NCI-H526 (cell line): ENCODE results near the gene SLC3A2.
A peak's percentile ranks its signal among the peaks of the same experiment; 100 is the strongest.
"Not testable (repeated sequence)": the region's sequence is repeated elsewhere in the genome, so short reads cannot be mapped to it uniquely, and the experiment has no call there.

Experiments
- DNase-seq, 2 experiments: peaks; one replicate each; lab custom pipeline; 2025; lab: John Stamatoyannopoulos, UW

SLC3A2 gene

GRCh38 chr11:62852523-62853188 is 28.0 kb upstream of the SLC3A2 start:
- no peak for DNase-seq

GRCh38 chr11:62853279-62853965 is 27.3 kb upstream of the SLC3A2 start:
- DNase-seq, result no peak

GRCh38 chr11:62854013-62854824 is 26.5 kb upstream of the SLC3A2 start:
- DNase-seq, result no peak

- DNase-seq, result no peak
These were observed 25.7 kb upstream of the SLC3A2 start for GRCh38 chr11:62854825-62855570.

- peak; percentile 96 to 99 for DNase-seq
These were observed 24.9 kb upstream of the SLC3A2 start for GRCh38 chr11:62855571-62856332.

- DNase-seq, result peak in 1 of 2 experiments; percentile 49
These were observed 24.3 kb upstream of the SLC3A2 start for GRCh38 chr11:62856333-62856895.

GRCh38 chr11:62857541-62857982 is 23.1 kb upstream of the SLC3A2 start:
- peak in 1 of 2 experiments; percentile 39 for DNase-seq

GRCh38 chr11:62858201-62858600 is 22.5 kb upstream of the SLC3A2 start:
- peak in 1 of 2 experiments; percentile 27 for DNase-seq

- DNase-seq, result not testable (repeated sequence)
These were observed 21.4 kb upstream of the SLC3A2 start for GRCh38 chr11:62859281-62859703.

- no peak for DNase-seq
These were observed 19.7 kb upstream of the SLC3A2 start for GRCh38 chr11:62860835-62861563.

- DNase-seq, result not testable (repeated sequence)
These were observed 19.0 kb upstream of the SLC3A2 start for GRCh38 chr11:62861564-62862192.

GRCh38 chr11:62863687-62864335 is 16.9 kb upstream of the SLC3A2 start:
- DNase-seq, result no peak

- no peak for DNase-seq
These were observed 15.1 kb upstream of the SLC3A2 start for GRCh38 chr11:62865635-62866034.

GRCh38 chr11:62874851-62875250 is 5.8 kb upstream of the SLC3A2 start:
- DNase-seq, result no peak

GRCh38 chr11:62875698-62876478 is 4.8 kb upstream of the SLC3A2 start:
- no peak for DNase-seq

GRCh38 chr11:62876712-62877111 is 4.0 kb upstream of the SLC3A2 start:
- no peak for DNase-seq

- no peak for DNase-seq
These were observed 1.3 kb upstream of the SLC3A2 start for GRCh38 chr11:62879235-62879978.
